DMS153 treated with DMSO at 0.1 percent for 48 hours (cell line): ENCODE data around the gene KNDC1.

Experiments used
- DNase-seq: peaks from one replicate; lab custom pipeline; 2025; ENCODE audit not compliant: unreplicated experiment; lab: John Stamatoyannopoulos, UW

The KNDC1 gene

GRCh38 chr10:133160826-133161471 lies 930 bp downstream of the KNDC1 start:
- no peak for DNase-seq

GRCh38 chr10:133161486-133162109 lies 1.6 kb downstream of the KNDC1 start:
- DNase-seq = no peak

- DNase-seq = no peak
Observed at GRCh38 chr10:133162178-133162909, 2.3 kb downstream of the KNDC1 start.

- DNase-seq = no peak
Observed at GRCh38 chr10:133162910-133163856, 3.2 kb downstream of the KNDC1 start.

- peak; percentile 8 for DNase-seq
Observed at GRCh38 chr10:133163889-133164815, 4.1 kb downstream of the KNDC1 start.

- no peak for DNase-seq
Observed at GRCh38 chr10:133164816-133165555, 5.0 kb downstream of the KNDC1 start.

GRCh38 chr10:133165556-133166503 lies 5.8 kb downstream of the KNDC1 start:
- no peak for DNase-seq

- DNase-seq = no peak
Observed at GRCh38 chr10:133166504-133166827, 6.4 kb downstream of the KNDC1 start.

GRCh38 chr10:133166828-133167692 lies 7.0 kb downstream of the KNDC1 start:
- DNase-seq = no peak

- DNase-seq = no peak
Observed at GRCh38 chr10:133167693-133168616, 7.9 kb downstream of the KNDC1 start.

GRCh38 chr10:133168617-133169031 lies 8.6 kb downstream of the KNDC1 start:
- DNase-seq = no peak

- DNase-seq = no peak
Observed at GRCh38 chr10:133169173-133169947, 9.3 kb downstream of the KNDC1 start.

GRCh38 chr10:133170092-133170491 lies 10.1 kb downstream of the KNDC1 start:
- DNase-seq = no peak

GRCh38 chr10:133173860-133174640 lies 14.0 kb downstream of the KNDC1 start:
- no peak for DNase-seq
